ENCODE measurements around the gene DNAAF8. TPM values are rescaled to one million over a fixed set of nuclear protein-coding genes. Genes with fewer than 3 reads are reported as not detected.

The DNAAF8 gene
- total and polyA plus RNA-seq, 7 donors, result 0.14 to 1.2 (median 0.60) TPM

GRCh38 chr16:4788910-4789309 lies 54.6 kb downstream of the DNAAF8 start:
- DNase-seq, result no peak
- Histone ChIP-seq H3K4me3 (no peak overlapping the region), H3K27ac (no peak overlapping the region), H3K9me3 (no peaks in the 10 kb centered on the region), H3K27me3 (no peaks in the 10 kb centered on the region), H3K4me1 (no peaks in the 10 kb centered on the region), H3K36me3 (no peaks in the 10 kb centered on the region)
- WGBS, 2 donors, result 78 to 88% methylated on average over 7 of the region's 7 CpGs
- intact Hi-C loops (cut with DNase I), result no loop called here
- TF ChIP-seq CTCF (IDR thresholded peaks at IDR 0.05) (no peak), POLR2AphosphoS5 (IDR thresholded peaks at IDR 0.05) (no peak), POLR2A (IDR thresholded peaks at IDR 0.05) (no peak)

- intact Hi-C loops (cut with DNase I), result no loop called here
- Histone ChIP-seq H3K9me3 (no peaks in the 10 kb centered on the region), H3K4me1 (no peaks in the 10 kb centered on the region), H3K36me3 (no peaks in the 10 kb centered on the region), H3K4me3 (no peak overlapping the region), H3K27ac (no peak overlapping the region), H3K27me3 (no peaks in the 10 kb centered on the region)
- 45 to 78% methylated on average over 10 of the region's 10 CpGs for WGBS, 2 donors
- no peak for TF ChIP-seq EP300 (IDR thresholded peaks at IDR 0.05)
- no peak for TF ChIP-seq POLR2AphosphoS5 (IDR thresholded peaks at IDR 0.05)
- TF ChIP-seq CTCF (IDR thresholded peaks at IDR 0.05), result no peak
- DNase-seq, result no peak
Observed at GRCh38 chr16:4790261-4790660, 55.9 kb downstream of the DNAAF8 start.

DNA sequence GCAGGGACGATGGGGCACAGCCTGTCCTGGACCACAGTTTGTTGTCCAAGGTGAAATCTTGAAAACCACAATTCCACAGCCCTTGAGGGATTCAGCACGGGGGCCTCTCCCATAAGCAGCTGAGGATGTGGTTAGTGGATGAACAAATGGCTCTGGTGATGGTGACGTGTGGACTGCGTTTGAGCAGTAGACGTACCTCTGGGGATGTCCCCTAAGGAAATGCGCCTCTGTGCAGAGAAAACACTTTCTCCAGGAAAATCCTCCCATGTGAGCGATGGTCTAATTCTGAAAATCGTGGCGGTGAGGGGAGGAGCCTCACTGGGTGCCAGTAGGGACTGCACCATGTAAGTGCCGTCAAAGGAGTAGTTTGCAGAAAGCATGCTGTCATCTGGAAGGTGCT lies 56.5 kb downstream of the DNAAF8 start:
- TF ChIP-seq CTCF (IDR thresholded peaks at IDR 0.05) (no peak), EP300 (IDR thresholded peaks at IDR 0.05) (no peak), POLR2A (IDR thresholded peaks at IDR 0.05) (no peak), POLR2AphosphoS5 (IDR thresholded peaks at IDR 0.05) (no peak)
- Histone ChIP-seq H3K27ac (no peak overlapping the region), H3K4me1 (no peaks in the 10 kb centered on the region), H3K27me3 (no peaks in the 10 kb centered on the region), H3K36me3 (no peaks in the 10 kb centered on the region), H3K4me3 (no peak overlapping the region), H3K9me3 (no peaks in the 10 kb centered on the region)
- 68 to 87% methylated on average over 10 of the region's 10 CpGs for WGBS, 2 donors
- no peak for DNase-seq
- intact Hi-C loops (cut with DNase I), result no loop called here

DNA sequence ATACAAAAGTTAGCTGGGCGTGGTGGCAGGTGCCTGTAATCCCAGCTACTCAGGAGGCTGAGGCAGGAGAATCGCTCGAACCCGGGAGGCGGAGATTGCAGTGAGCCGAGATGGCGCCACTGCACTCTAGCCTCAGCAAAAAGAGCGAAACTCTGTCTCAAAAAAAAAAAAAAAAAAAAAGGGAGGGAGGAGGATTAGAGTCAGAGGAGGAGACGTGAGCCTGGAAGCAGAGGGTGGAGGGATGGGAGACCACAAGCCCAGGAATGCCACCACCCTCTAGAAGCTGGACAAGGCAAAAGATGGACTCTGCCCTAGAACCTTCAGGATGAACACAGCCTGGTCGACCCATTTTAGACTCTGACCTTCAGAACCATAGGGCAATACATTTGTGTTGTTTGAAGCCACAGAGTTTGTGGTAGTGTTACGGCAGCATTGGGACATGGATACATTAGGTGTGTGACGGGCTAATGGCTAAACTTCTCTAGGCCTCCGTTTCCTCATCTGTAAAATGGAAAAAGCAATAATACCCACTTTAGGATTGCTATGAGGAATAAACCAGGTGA lies 58.7 kb downstream of the DNAAF8 start:
- intact Hi-C loops (cut with DNase I), result no loop called here
- no peak overlapping the region for H3K4me3 ChIP-seq
- DNase-seq, result no peak
- no peaks in the 10 kb centered on the region for H3K4me1 ChIP-seq
- TF ChIP-seq POLR2A (IDR thresholded peaks at IDR 0.05) (no peak), CTCF (IDR thresholded peaks at IDR 0.05) (no peak), POLR2AphosphoS5 (IDR thresholded peaks at IDR 0.05) (no peak), EP300 (IDR thresholded peaks at IDR 0.05) (no peak)
- H3K36me3 ChIP-seq, result peaks cover 0 to 16% (median 5%) of the 10 kb centered on the region in 4 donors
- WGBS, 2 donors, result 81 to 85% methylated on average over 13 of the region's 13 CpGs
- no peak overlapping the region for H3K27ac ChIP-seq
- H3K9me3 ChIP-seq, result no peaks in the 10 kb centered on the region
- H3K27me3 ChIP-seq, result no peaks in the 10 kb centered on the region
